ENCODE measurements around the gene CLCNKA. TPM values are rescaled to one million over a fixed set of nuclear protein-coding genes. Genes with fewer than 3 reads are reported as not detected.
"Not testable (repeated sequence)": the region's sequence is repeated elsewhere in the genome, so short reads cannot be mapped to it uniquely, and the experiment has no call there.

CLCNKA gene
- total RNA-seq, 1 experiment from 2014 or later = not detected

GRCh38 chr1:16026723-16027484 is 5.1 kb downstream of the CLCNKA start:
- no peaks in the 10 kb centered on the region for H3K9me2 ChIP-seq (replicated peaks; ENCODE audit: low read length)
- ChIA-PET POLR2A (ENCODE audit: unreplicated experiment) (no interaction called here), CTCF (no interaction called here)
- H3K9ac ChIP-seq (ENCODE audit: low read length) = no peak overlapping the region
- H3K4me3 ChIP-seq (ENCODE audit: low read length) = no peak overlapping the region
- H3K27me3 ChIP-seq (ENCODE audit: low read length) = no peaks in the 10 kb centered on the region
- no peak overlapping the region for H3K4me2 ChIP-seq (ENCODE audit: low read length)
- intact Hi-C loops (cut with micrococcal nuclease) = no loop called here
- no peaks in the 10 kb centered on the region for H4K20me1 ChIP-seq (ENCODE audit: low read length)
- BruUV-seq (replicated peaks) = no TSS peak
- TF ChIP-seq, protein P1, sequence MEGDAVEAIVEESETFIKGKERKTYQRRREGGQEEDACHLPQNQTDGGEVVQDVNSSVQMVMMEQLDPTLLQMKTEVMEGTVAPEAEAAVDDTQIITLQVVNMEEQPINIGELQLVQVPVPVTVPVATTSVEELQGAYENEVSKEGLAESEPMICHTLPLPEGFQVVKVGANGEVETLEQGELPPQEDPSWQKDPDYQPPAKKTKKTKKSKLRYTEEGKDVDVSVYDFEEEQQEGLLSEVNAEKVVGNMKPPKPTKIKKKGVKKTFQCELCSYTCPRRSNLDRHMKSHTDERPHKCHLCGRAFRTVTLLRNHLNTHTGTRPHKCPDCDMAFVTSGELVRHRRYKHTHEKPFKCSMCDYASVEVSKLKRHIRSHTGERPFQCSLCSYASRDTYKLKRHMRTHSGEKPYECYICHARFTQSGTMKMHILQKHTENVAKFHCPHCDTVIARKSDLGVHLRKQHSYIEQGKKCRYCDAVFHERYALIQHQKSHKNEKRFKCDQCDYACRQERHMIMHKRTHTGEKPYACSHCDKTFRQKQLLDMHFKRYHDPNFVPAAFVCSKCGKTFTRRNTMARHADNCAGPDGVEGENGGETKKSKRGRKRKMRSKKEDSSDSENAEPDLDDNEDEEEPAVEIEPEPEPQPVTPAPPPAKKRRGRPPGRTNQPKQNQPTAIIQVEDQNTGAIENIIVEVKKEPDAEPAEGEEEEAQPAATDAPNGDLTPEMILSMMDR (conservative IDR thresholded peaks at IDR 0.05; ENCODE audit: low read depth, low read length) = no peak
- TF ChIP-seq EZH2phosphoT487 (IDR thresholded peaks at IDR 0.05; ENCODE audit: borderline replicate concordance, low read length) = no peak
- TF ChIP-seq EZH2 (IDR thresholded peaks at IDR 0.05; ENCODE audit: low read length, unreplicated experiment) = no peak
- H3K79me2 ChIP-seq (ENCODE audit: low read length) = no peaks in the 10 kb centered on the region
- H2AFZ ChIP-seq (ENCODE audit: low read length) = no peak overlapping the region
- no peaks in the 10 kb centered on the region for H3F3A ChIP-seq (ENCODE audit: low read length, unreplicated experiment)
- H3K9me3 ChIP-seq (ENCODE audit: low read length) = no peaks in the 10 kb centered on the region
- H3K4me1 ChIP-seq (ENCODE audit: insufficient read depth, low read length) = no peaks in the 10 kb centered on the region
- no peak for DNase-seq
- H3K27ac ChIP-seq (ENCODE audit: low read length) = no peak overlapping the region
- H3K36me3 ChIP-seq (ENCODE audit: low read depth, low read length) = no peaks in the 10 kb centered on the region
- ATAC-seq = no peak

- TF ChIP-seq, protein P1 (conservative IDR thresholded peaks at IDR 0.05; ENCODE audit: low read depth, low read length) = no peak
- TF ChIP-seq EZH2phosphoT487 (IDR thresholded peaks at IDR 0.05; ENCODE audit: borderline replicate concordance, low read length) (no peak), EZH2 (IDR thresholded peaks at IDR 0.05; ENCODE audit: low read length, unreplicated experiment) (no peak)
- no TSS peak for BruUV-seq (replicated peaks)
Measured at GRCh38 chr1:16028237-16029002, 6.6 kb downstream of the CLCNKA start.

GRCh38 chr1:16029003-16029268 is 7.1 kb downstream of the CLCNKA start:
- ATAC-seq; DNase-seq; H3K79me2 ChIP-seq (ENCODE audit: low read length); H3K36me3 ChIP-seq (ENCODE audit: low read depth, low read length); H3K4me3 ChIP-seq (ENCODE audit: low read length); CTCF ChIA-PET; H4K20me1 ChIP-seq (ENCODE audit: low read length); POLR2A ChIA-PET (ENCODE audit: unreplicated experiment); H3K9ac ChIP-seq (ENCODE audit: low read length); H3F3A ChIP-seq (ENCODE audit: low read length, unreplicated experiment); H3K9me3 ChIP-seq (ENCODE audit: low read length); H2AFZ ChIP-seq (ENCODE audit: low read length); H3K4me2 ChIP-seq (ENCODE audit: low read length); H3K9me2 ChIP-seq (replicated peaks; ENCODE audit: low read length); intact Hi-C loops (cut with micrococcal nuclease); H3K27ac ChIP-seq (ENCODE audit: low read length); H3K27me3 ChIP-seq (ENCODE audit: low read length); BruUV-seq (replicated peaks); H3K4me1 ChIP-seq (ENCODE audit: insufficient read depth, low read length): not testable (repeated sequence)

More at GRCh38 chr1:16028237-16029002, 6.6 kb downstream of the CLCNKA start:
- intact Hi-C loops (cut with micrococcal nuclease) = no loop called here
- ChIA-PET POLR2A (ENCODE audit: unreplicated experiment) (no interaction called here), CTCF (interaction anchor here (0.6 kb wide), 1 partner anchor 71 kb away, joined by 4 read pairs; no protein-coding TSS in a partner anchor)
- Histone ChIP-seq H3K4me3 (ENCODE audit: low read length) (no peak overlapping the region), H2AFZ (ENCODE audit: low read length) (no peak overlapping the region), H3K4me1 (ENCODE audit: insufficient read depth, low read length) (no peaks in the 10 kb centered on the region), H4K20me1 (ENCODE audit: low read length) (no peaks in the 10 kb centered on the region), H3K9me2 (replicated peaks; ENCODE audit: low read length) (no peaks in the 10 kb centered on the region), H3K79me2 (ENCODE audit: low read length) (no peaks in the 10 kb centered on the region), H3K27ac (ENCODE audit: low read length) (no peak overlapping the region), H3K36me3 (ENCODE audit: low read depth, low read length) (no peaks in the 10 kb centered on the region), H3K4me2 (ENCODE audit: low read length) (no peak overlapping the region), H3K27me3 (ENCODE audit: low read length) (no peaks in the 10 kb centered on the region), H3F3A (ENCODE audit: low read length, unreplicated experiment) (no peaks in the 10 kb centered on the region), H3K9me3 (ENCODE audit: low read length) (no peaks in the 10 kb centered on the region), H3K9ac (ENCODE audit: low read length) (no peak overlapping the region)
- ATAC-seq (no peak), DNase-seq (no peak)

All from PC-3 (cell line).